Activated CD8-positive, alpha-beta memory T cell treated with anti-CD3 and anti-CD28 coated beads for 4 hours (primary cell): ENCODE data around the gene ST3GAL5.

Source experiments
- DNase-seq, 2 donors: peaks; one replicate each; pipeline ENCODE4 v3.0.0-alpha.2; 2020; ENCODE audit warnings: low read depth in 2 of 2

Gene ST3GAL5

GRCh38 chr2:85806358-85807118 lies 82.3 kb downstream of the ST3GAL5 start:
- DNase-seq: no peak

- no peak for DNase-seq
Measured at GRCh38 chr2:85804583-85804982, 84.2 kb downstream of the ST3GAL5 start.

- no peak for DNase-seq
Measured at GRCh38 chr2:85803704-85804425, 84.9 kb downstream of the ST3GAL5 start.

GRCh38 chr2:85802354-85803103 lies 86.3 kb downstream of the ST3GAL5 start:
- DNase-seq: no peak

- DNase-seq: no peak
Measured at GRCh38 chr2:85801871-85802270, 86.9 kb downstream of the ST3GAL5 start.

- DNase-seq: no peak
Measured at GRCh38 chr2:85800586-85800985, 88.2 kb downstream of the ST3GAL5 start.

- DNase-seq: no peak
Measured at GRCh38 chr2:85799215-85799956, 89.4 kb downstream of the ST3GAL5 start.

- no peak for DNase-seq
Measured at GRCh38 chr2:85797921-85798320, 90.9 kb downstream of the ST3GAL5 start.

GRCh38 chr2:85797263-85797660 lies 91.5 kb downstream of the ST3GAL5 start:
- DNase-seq: no peak

- no peak for DNase-seq
Measured at GRCh38 chr2:85796341-85797262, 92.2 kb downstream of the ST3GAL5 start.

- DNase-seq: no peak
Measured at GRCh38 chr2:85796046-85796340, 92.8 kb downstream of the ST3GAL5 start.

- no peak for DNase-seq
Measured at GRCh38 chr2:85795331-85796045, 93.3 kb downstream of the ST3GAL5 start.

- DNase-seq: no peak
Measured at GRCh38 chr2:85794491-85795121, 94.2 kb downstream of the ST3GAL5 start.

GRCh38 chr2:85794038-85794441 lies 94.8 kb downstream of the ST3GAL5 start:
- DNase-seq: no peak

GRCh38 chr2:85793584-85793983 lies 95.2 kb downstream of the ST3GAL5 start:
- DNase-seq: no peak

- DNase-seq: no peak
Measured at GRCh38 chr2:85792783-85793441, 95.9 kb downstream of the ST3GAL5 start.

- no peak for DNase-seq
Measured at GRCh38 chr2:85791704-85792565, 96.9 kb downstream of the ST3GAL5 start.

- no peak for DNase-seq
Measured at GRCh38 chr2:85790499-85791188, 98.1 kb downstream of the ST3GAL5 start.
